K562 (cell line): Measurements from ENCODE around the gene PCDH9. TPM values are rescaled to one million over a fixed set of nuclear protein-coding genes. Genes with fewer than 3 reads are reported as not detected.

Experiments used
- ATAC-seq: fragments of 200-7000 bp; cut with Tn5 transposase; 3 replicates; pipeline ENCODE4 v1.9.1; 2020; ENCODE audit warnings: moderate library complexity
- BruUV-seq: library from RNA; stranded (reverse); fragments of 400-500 nt; replicated peaks from 2 replicates; lab custom pipeline; 2021; lab: Mats Ljungman, UMichigan
- CTCF ChIA-PET: fragments of 300-600 bp; formaldehyde crosslinking; extraction: SDS; loops from one replicate; lab custom pipeline; 2021; ENCODE audit warnings: low intra/inter-chr PET ratio; lab: Yijun Ruan, JAX
- POLR2A ChIA-PET: fragments of 300-600, 350-650 bp; sonication (Branson Sonifier 250); formaldehyde crosslinking; extraction: SDS; loops from one replicate; lab custom pipeline; 2021; ENCODE audit warnings: antibody characterized with exemption, inconsistent platforms; lab: Yijun Ruan, JAX
- DNase-seq, 4 experiments: peaks; one replicate each; pipeline versions ENCODE4 v3.0.0 to v3.0.0-alpha.2; 2011 to 2018; ENCODE audit warnings: low spot score in 3 of 4, mixed read lengths in 3 of 4; ENCODE audit errors: extremely low read depth in 1 of 4
- FAIRE-seq: peaks from 2 replicates; lab custom pipeline; 2011; peaks lifted over from hg19 to GRCh38; lab: Jason Lieb, UNC
- H2AFZ ChIP-seq: 2 replicates; pipeline ENCODE4 v1.6.0; 2011; ENCODE audit warnings: low read depth, low read length, control low read depth, inconsistent platforms
- H3K27ac ChIP-seq: fragments of 200-600 bp; 3 replicates; pipeline ENCODE4 v1.8.0; 2011; ENCODE audit warnings: low read depth, mild to moderate bottlenecking, control low read depth, inconsistent platforms, low read length, moderate library complexity, mixed read lengths; ENCODE audit errors: extremely low read depth
- H3K27me3 ChIP-seq, 2 experiments: fragments of 300-600 bp in 1 of 2; 2 replicates in 1 of 2; 3 replicates in 1 of 2; pipeline versions ENCODE4 v1.6.0 to v1.8.0; 2011; ENCODE audit warnings: inconsistent platforms in 2 of 2, low read length in 2 of 2, mild to moderate bottlenecking in 1 of 2, mixed read lengths in 1 of 2, moderate library complexity in 1 of 2; ENCODE audit not compliant: control insufficient read depth in 2 of 2, insufficient read depth in 2 of 2
- H3K36me3 ChIP-seq: fragments of 300-600 bp; 3 replicates; pipeline ENCODE4 v1.8.0; 2011; ENCODE audit warnings: mild to moderate bottlenecking, low read length, inconsistent platforms; ENCODE audit not compliant: control insufficient read depth, insufficient read depth
- H3K4me1 ChIP-seq, 2 experiments: fragments of 200-600 bp in 1 of 2; replicated peaks in 1 of 2; 2 replicates in 1 of 2; 3 replicates in 1 of 2; pipeline versions ENCODE4 v1.5.1 to v1.8.0; 2011; ENCODE audit warnings: inconsistent platforms in 2 of 2, low read length in 2 of 2, mild to moderate bottlenecking in 1 of 2, mixed read lengths in 1 of 2, moderate library complexity in 1 of 2; ENCODE audit not compliant: control insufficient read depth in 2 of 2, insufficient read depth in 2 of 2
- H3K4me2 ChIP-seq: 2 replicates; pipeline ENCODE4 v1.6.1; 2011; ENCODE audit warnings: low read length, control low read depth, inconsistent platforms, mixed read lengths; ENCODE audit not compliant: insufficient read depth
- H3K4me3 ChIP-seq: fragments of 200-600 bp; sonication (generic), shearing (Covaris generic); 2 replicates; pipeline ENCODE4 v1.5.1; 2016; ENCODE audit warnings: control low read depth, inconsistent platforms
- H3K79me2 ChIP-seq: fragments of 200-600 bp; 3 replicates; pipeline ENCODE4 v1.8.0; 2011; ENCODE audit warnings: low read length, inconsistent platforms; ENCODE audit not compliant: control insufficient read depth, insufficient read depth
- H3K9ac ChIP-seq, 2 experiments: 2 replicates each; pipeline versions ENCODE4 v1.6.0 to v1.6.1; 2011; ENCODE audit warnings: low read depth in 2 of 2, low read length in 2 of 2, control low read depth in 1 of 2, inconsistent platforms in 1 of 2, mild to moderate bottlenecking in 1 of 2, mixed read lengths in 1 of 2; ENCODE audit not compliant: insufficient read depth in 1 of 2
- H3K9me1 ChIP-seq: one replicate; pipeline ENCODE4 v1.6.0; 2011; ENCODE audit warnings: inconsistent platforms, mild to moderate bottlenecking, low read length, moderate library complexity; ENCODE audit not compliant: control insufficient read depth, insufficient read depth
- H3K9me3 ChIP-seq: replicated peaks from 2 replicates; pipeline ENCODE4 v1.5.1; 2011; ENCODE audit warnings: low read depth, low read length, inconsistent platforms; ENCODE audit not compliant: control insufficient read depth, insufficient read depth
- H4K20me1 ChIP-seq: replicated peaks from 2 replicates; pipeline ENCODE4 v1.6.1; 2011; ENCODE audit warnings: low read length, inconsistent platforms, mixed read lengths; ENCODE audit not compliant: control insufficient read depth, insufficient read depth
- CBX5 ChIP-seq: IDR thresholded peaks from 2 replicates; pipeline ENCODE4 v1.6.1; 2014; ENCODE audit warnings: low read depth, borderline replicate concordance
- ETS1 ChIP-seq: conservative IDR thresholded peaks from 2 replicates; pipeline ENCODE4 v1.6.1; 2011; ENCODE audit warnings: low read depth, mild to moderate bottlenecking, low read length; ENCODE audit not compliant: control insufficient read depth
- KDM2B ChIP-seq: fragments of 250-450 bp; sonication (Bioruptor Pico); IDR thresholded peaks from 2 replicates; pipeline ENCODE4 v1.8.0; 2021; ENCODE audit warnings: mild to moderate bottlenecking, moderate library complexity
- PHF21A ChIP-seq: fragments of 450-650 bp; IDR thresholded peaks from 2 replicates; pipeline ENCODE4 v1.6.1; 2017; ENCODE audit warnings: low read depth, borderline replicate concordance
- ZKSCAN8 ChIP-seq: fragments of 200-800 bp; sonication (Bioruptor generic); IDR thresholded peaks from 2 replicates; pipeline ENCODE4 v1.6.1; 2016; ENCODE audit warnings: missing genetic modification characterization, missing compliant biosample characterization
- ZNF217 ChIP-seq: sonication (generic); formaldehyde crosslinking; IDR thresholded peaks from 2 replicates; pipeline ENCODE4 v1.8.0; 2022; ENCODE audit warnings: mild to moderate bottlenecking, missing genetic modification reagents
- ZNF277 ChIP-seq: fragments of 250-450 bp; sonication (Bioruptor Pico); IDR thresholded peaks from 2 replicates; pipeline ENCODE4 v1.8.0; 2022; ENCODE audit warnings: inconsistent platforms, mild to moderate bottlenecking, moderate library complexity, borderline replicate concordance
- ZNF766 ChIP-seq: fragments of 200-800 bp; sonication (Bioruptor generic); conservative IDR thresholded peaks from 2 replicates; pipeline ENCODE4 v1.6.1; 2016; ENCODE audit warnings: missing genetic modification characterization, missing compliant biosample characterization
- ZSCAN29 ChIP-seq: fragments of 450-650 bp; IDR thresholded peaks from 2 replicates; pipeline ENCODE4 v1.6.1; 2017
- ZSCAN32 ChIP-seq: fragments of 450-650 bp; formaldehyde crosslinking; IDR thresholded peaks from 2 replicates; pipeline ENCODE4 v1.4.0; 2020; ENCODE audit warnings: mild to moderate bottlenecking, moderate library complexity
- WGBS: fragments of 100-300 bp; shearing (Covaris generic); methylation state at CpG from one replicate; pipeline ENCODE4 v1.1.6; 2016; ENCODE audit warnings: low coverage, mixed read lengths; ENCODE audit not compliant: insufficient coverage; ENCODE audit errors: missing lambda C conversion rate; 5-methylcytosine and 5-hydroxymethylcytosine counted together
- in situ Hi-C: fragments of 300-500 bp; cut with MboI; formaldehyde crosslinking; loops from 4 replicates; pipeline ENCODE4 v1.15.0; 2018; ENCODE audit warnings: inconsistent platforms, mixed read lengths
- intact Hi-C: fragments of 100-400 bp; cut with micrococcal nuclease; formaldehyde crosslinking; loops from 2 replicates; pipeline ENCODE4 v1.14.2; 2022
- polyA plus RNA-seq, 8 experiments: library from polyadenylated mRNA; depleted of rRNA in 4 of 8; stranded (reverse) in 5 of 8; unstranded in 3 of 8; fragments of >200 nt; fragmentation: Nextera tagmentation in 2 of 8; fragmentation: Illumina TruSeq in 1 of 8; extraction: Ambion mirVana in 2 of 8; extraction: Trizol in 1 of 8; gene quantifications; 2 replicates each; pipeline versions ENCODE4 v1.2.1 to v1.2.3, GENCODE V29; 2011 to 2014; ENCODE audit warnings: inconsistent platforms in 1 of 8, missing spikeins in 1 of 8
- total RNA-seq, 7 experiments: library from RNA; depleted of rRNA in 6 of 7; stranded (reverse); fragments of >200 nt in 6 of 7; fragmentation: Illumina TruSeq in 2 of 7; extraction: Trizol in 2 of 7; gene quantifications; 2 replicates each; pipeline versions ENCODE4 v1.2.1 to v1.2.3, GENCODE V29; 2011 to 2021; ENCODE audit warnings: low replicate concordance in 1 of 7
- TF ChIP-seq, protein P1 (sequence below): fragments of 250-450 bp; sonication (Bioruptor Pico); IDR thresholded peaks from 2 replicates; pipeline ENCODE4 v1.8.0; 2021; ENCODE audit warnings: moderate library complexity, mild to moderate bottlenecking, inconsistent platforms

The PCDH9 gene
- total and polyA plus RNA-seq, 9 of the 15 experiments (the other 6 are each of a cell fraction or from before 2014, with no cell fraction given), result 1.1 to 6.7 (median 4.9) TPM

GRCh38 chr13:66689037-66689619, 541.0 kb downstream of the PCDH9 start:
- Histone ChIP-seq H3K27ac (no peak overlapping the region), H4K20me1 (no peaks in the 10 kb centered on the region), H3K27me3 (no peaks in the 10 kb centered on the region), H2AFZ (no peak overlapping the region), H3K9me3 (no peaks in the 10 kb centered on the region), H3K36me3 (no peaks in the 10 kb centered on the region), H3K9me1 (no peaks in the 10 kb centered on the region), H3K79me2 (no peaks in the 10 kb centered on the region), H3K4me1 (no peaks in the 10 kb centered on the region), H3K4me2 (no peak overlapping the region), H3K4me3 (no peak overlapping the region), H3K9ac (no peak overlapping the region)
- intact Hi-C loops, result no loop called here
- FAIRE-seq (no peak), ATAC-seq (no peak), DNase-seq (no peak)
- TF ChIP-seq ZKSCAN8 (CRISPR knock-in tag) (no peak), ETS1 (no peak), PHF21A (no peak), ZSCAN29 (no peak), ZNF766 (CRISPR knock-in tag) (no peak), ZNF277 (no peak), ZSCAN32 (CRISPR knock-in tag) (no peak), ZNF217 (CRISPR knock-in tag) (no peak), CBX5 (no peak), KDM2B (CRISPR knock-in tag) (no peak)
- TF ChIP-seq, protein P1, sequence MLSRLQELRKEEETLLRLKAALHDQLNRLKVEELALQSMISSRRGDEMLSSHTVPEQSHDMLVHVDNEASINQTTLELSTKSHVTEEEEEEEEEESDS (CRISPR knock-in tag), result no peak
- ChIA-PET CTCF (no interaction called here), POLR2A (no interaction called here)
- 49% methylated on average over 4 of the region's 4 CpGs for WGBS
- in situ Hi-C loops, result no loop called here
- BruUV-seq, result no TSS peak
